ENCODE data around the gene CCL14.

DNA sequence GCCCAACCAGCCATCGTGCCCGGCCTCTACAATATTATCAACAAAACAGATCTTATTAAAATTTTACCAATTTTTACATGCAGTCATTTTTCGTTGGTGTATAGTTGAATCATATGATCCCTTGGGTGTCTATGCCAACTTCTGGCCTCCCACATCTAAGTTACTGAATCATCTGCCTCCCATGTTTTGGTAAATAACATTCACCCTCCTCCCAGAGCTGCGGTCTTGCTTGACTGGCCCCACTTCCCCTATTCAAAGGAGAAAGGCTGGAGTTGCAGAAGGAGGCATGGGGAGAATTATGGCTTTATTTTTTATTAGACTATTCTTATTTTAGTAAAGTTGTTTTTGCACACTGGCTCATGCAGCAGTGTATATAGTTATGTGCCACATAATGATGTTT is 49.7 kb upstream of the CCL14 start:
- TF ChIP-seq POLR2A (IDR thresholded peaks at IDR 0.05) (no peak), POLR2AphosphoS5 (IDR thresholded peaks at IDR 0.05) (no peak)
- TF ChIP-seq, protein P1, sequence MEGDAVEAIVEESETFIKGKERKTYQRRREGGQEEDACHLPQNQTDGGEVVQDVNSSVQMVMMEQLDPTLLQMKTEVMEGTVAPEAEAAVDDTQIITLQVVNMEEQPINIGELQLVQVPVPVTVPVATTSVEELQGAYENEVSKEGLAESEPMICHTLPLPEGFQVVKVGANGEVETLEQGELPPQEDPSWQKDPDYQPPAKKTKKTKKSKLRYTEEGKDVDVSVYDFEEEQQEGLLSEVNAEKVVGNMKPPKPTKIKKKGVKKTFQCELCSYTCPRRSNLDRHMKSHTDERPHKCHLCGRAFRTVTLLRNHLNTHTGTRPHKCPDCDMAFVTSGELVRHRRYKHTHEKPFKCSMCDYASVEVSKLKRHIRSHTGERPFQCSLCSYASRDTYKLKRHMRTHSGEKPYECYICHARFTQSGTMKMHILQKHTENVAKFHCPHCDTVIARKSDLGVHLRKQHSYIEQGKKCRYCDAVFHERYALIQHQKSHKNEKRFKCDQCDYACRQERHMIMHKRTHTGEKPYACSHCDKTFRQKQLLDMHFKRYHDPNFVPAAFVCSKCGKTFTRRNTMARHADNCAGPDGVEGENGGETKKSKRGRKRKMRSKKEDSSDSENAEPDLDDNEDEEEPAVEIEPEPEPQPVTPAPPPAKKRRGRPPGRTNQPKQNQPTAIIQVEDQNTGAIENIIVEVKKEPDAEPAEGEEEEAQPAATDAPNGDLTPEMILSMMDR (IDR thresholded peaks at IDR 0.05 in 8 of 11, conservative IDR thresholded peaks at IDR 0.05 in 3 of 11): no peak
